GM12891 (cell line): ENCODE measurements around the gene FGGY.

ENCODE experiments used
- DNase-seq: peaks from one replicate; pipeline ENCODE4 v3.0.0; 2011; ENCODE audit warnings: low spot score; ENCODE audit not compliant: insufficient read length
- FAIRE-seq: peaks from 2 replicates; lab custom pipeline; 2011; peaks lifted over from hg19 to GRCh38; lab: Jason Lieb, UNC
- PAX5 ChIP-seq: IDR thresholded peaks from 2 replicates; pipeline ENCODE4 v1.6.1; 2011; ENCODE audit warnings: low read length, moderate library complexity, mild to moderate bottlenecking; ENCODE audit not compliant: insufficient read depth, severe bottlenecking
- POLR2A ChIP-seq: IDR thresholded peaks from 2 replicates; pipeline ENCODE4 v1.6.1; 2011; ENCODE audit warnings: low read depth, low read length, control low read depth
- POLR2AphosphoS5 ChIP-seq: IDR thresholded peaks from 2 replicates; pipeline ENCODE4 v1.6.1; 2011; ENCODE audit warnings: low read depth, low read length, control low read depth
- POU2F2 ChIP-seq: IDR thresholded peaks from 2 replicates; pipeline ENCODE4 v1.6.1; 2011; ENCODE audit warnings: low read depth, mild to moderate bottlenecking, control low read depth, low read length, moderate library complexity
- SPI1 ChIP-seq: IDR thresholded peaks from 2 replicates; pipeline ENCODE4 v1.6.1; 2011; ENCODE audit warnings: low read depth, low read length, control low read depth
- TAF1 ChIP-seq: IDR thresholded peaks from 2 replicates; pipeline ENCODE4 v1.6.1; 2011; ENCODE audit warnings: low read depth, low read length, control low read depth

Gene FGGY

GRCh38 chr1:59265622-59266021 is 31.3 kb upstream of the FGGY start:
- TF ChIP-seq POLR2AphosphoS5 (no peak), TAF1 (no peak), POLR2A (no peak), POU2F2 (no peak), PAX5 (no peak), SPI1 (no peak)
- FAIRE-seq = no peak

GRCh38 chr1:59266180-59266926 is 30.5 kb upstream of the FGGY start:
- TF ChIP-seq SPI1 (peak; percentile 91), POLR2A (no peak)
- FAIRE-seq (peak; percentile 89), DNase-seq (no peak)

More at GRCh38 chr1:59265622-59266021, 31.3 kb upstream of the FGGY start:
- no peak for DNase-seq

- no peak for FAIRE-seq
- TF ChIP-seq TAF1 (no peak), POU2F2 (no peak), SPI1 (no peak), PAX5 (no peak), POLR2AphosphoS5 (no peak), POLR2A (no peak)
- DNase-seq = no peak
Measured at GRCh38 chr1:59266927-59267293, 30.0 kb upstream of the FGGY start.

GRCh38 chr1:59268406-59268805 is 28.5 kb upstream of the FGGY start:
- DNase-seq (no peak), FAIRE-seq (no peak)
- no peak for TF ChIP-seq PAX5
- TF ChIP-seq SPI1 = no peak
- TF ChIP-seq POU2F2 = no peak
- no peak for TF ChIP-seq TAF1
- no peak for TF ChIP-seq POLR2AphosphoS5
- no peak for TF ChIP-seq POLR2A

- FAIRE-seq (no peak), DNase-seq (no peak)
- TF ChIP-seq POU2F2 (no peak), TAF1 (no peak), PAX5 (no peak), POLR2A (no peak), SPI1 (no peak), POLR2AphosphoS5 (no peak)
Measured at GRCh38 chr1:59271561-59272260, 25.2 kb upstream of the FGGY start.

- no peak for TF ChIP-seq TAF1
- peak; percentile 64 for TF ChIP-seq SPI1
- DNase-seq = no peak
- no peak for FAIRE-seq
Measured at GRCh38 chr1:59272507-59272906, 24.4 kb upstream of the FGGY start.

- no peak for TF ChIP-seq PAX5
- TF ChIP-seq POLR2A = no peak
- no peak for TF ChIP-seq SPI1
- TF ChIP-seq POLR2AphosphoS5 = no peak
- TF ChIP-seq POU2F2 = no peak
- TF ChIP-seq TAF1 = no peak
- DNase-seq = no peak
- peak; percentile 38 for FAIRE-seq
Measured at GRCh38 chr1:59276439-59276851, 20.4 kb upstream of the FGGY start.

- no peak for DNase-seq
- TF ChIP-seq POLR2A (no peak), TAF1 (no peak), SPI1 (no peak), POU2F2 (no peak), PAX5 (no peak), POLR2AphosphoS5 (no peak)
- FAIRE-seq = no peak
Measured at GRCh38 chr1:59278780-59279354, 18.0 kb upstream of the FGGY start.

GRCh38 chr1:59279645-59280044 is 17.2 kb upstream of the FGGY start:
- DNase-seq (no peak), FAIRE-seq (no peak)
- TF ChIP-seq PAX5 (no peak), POU2F2 (no peak), SPI1 (no peak), TAF1 (no peak), POLR2A (no peak), POLR2AphosphoS5 (no peak)

GRCh38 chr1:59282951-59283350 is 13.9 kb upstream of the FGGY start:
- TF ChIP-seq SPI1 (no peak), POU2F2 (no peak), POLR2AphosphoS5 (no peak), POLR2A (no peak), TAF1 (no peak), PAX5 (no peak)
- DNase-seq (no peak), FAIRE-seq (no peak)
